GM10248 (cell line): ENCODE data around the gene ZNF438.
"Not testable (repeated sequence)": the region's sequence is repeated elsewhere in the genome, so short reads cannot be mapped to it uniquely, and the experiment has no call there.

Experiments used
- CTCF ChIA-PET: fragments of 300-600 bp; sonication (Branson Sonifier 250); formaldehyde crosslinking; extraction: SDS; loops from one replicate; lab custom pipeline; 2021; ENCODE audit warnings: antibody characterized with exemption; lab: Yijun Ruan, JAX
- POLR2A ChIA-PET: fragments of 350-650 bp; sonication (Branson Sonifier 250); formaldehyde crosslinking; extraction: SDS; loops from one replicate; lab custom pipeline; 2020; ENCODE audit warnings: antibody characterized with exemption; lab: Yijun Ruan, JAX
- DNase-seq: peaks from one replicate; pipeline ENCODE4 v3.0.0; 2012; ENCODE audit errors: extremely low spot score
- TF ChIP-seq, protein P1 (sequence below): IDR thresholded peaks from 2 replicates; pipeline ENCODE4 v1.5.1; 2012; ENCODE audit warnings: mild to moderate bottlenecking, low read depth; ENCODE audit errors: extremely low read depth, missing control alignments, control extremely low read depth

The ZNF438 gene

DNA sequence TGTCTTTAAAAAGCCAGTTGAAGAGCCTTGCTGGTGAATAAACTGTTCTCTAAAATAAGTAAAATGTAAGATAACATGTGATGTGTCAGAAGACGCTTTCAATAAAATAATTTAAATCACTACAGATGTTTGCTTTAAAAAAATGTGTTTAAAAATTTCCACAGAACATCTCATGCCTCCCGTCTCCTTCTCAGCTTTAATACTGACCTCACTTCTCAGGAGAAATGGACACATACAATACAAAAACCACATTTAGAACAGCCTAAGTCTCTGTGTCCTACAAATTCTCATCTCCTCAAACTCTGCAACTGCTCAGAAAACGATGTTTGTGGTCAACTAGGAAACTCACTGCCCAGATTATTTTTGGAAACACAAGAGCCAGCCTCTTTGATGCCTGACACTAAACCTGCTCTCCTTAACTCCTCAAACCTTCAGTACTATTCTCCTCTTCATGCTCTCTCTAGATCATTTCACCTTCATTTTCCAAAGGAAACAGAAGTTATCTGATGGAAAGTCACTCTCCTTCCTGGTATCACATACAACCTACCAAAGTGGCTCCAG, 120.3 kb downstream of the ZNF438 start:
- POLR2A ChIA-PET: no interaction called here
- TF ChIP-seq, protein P1, sequence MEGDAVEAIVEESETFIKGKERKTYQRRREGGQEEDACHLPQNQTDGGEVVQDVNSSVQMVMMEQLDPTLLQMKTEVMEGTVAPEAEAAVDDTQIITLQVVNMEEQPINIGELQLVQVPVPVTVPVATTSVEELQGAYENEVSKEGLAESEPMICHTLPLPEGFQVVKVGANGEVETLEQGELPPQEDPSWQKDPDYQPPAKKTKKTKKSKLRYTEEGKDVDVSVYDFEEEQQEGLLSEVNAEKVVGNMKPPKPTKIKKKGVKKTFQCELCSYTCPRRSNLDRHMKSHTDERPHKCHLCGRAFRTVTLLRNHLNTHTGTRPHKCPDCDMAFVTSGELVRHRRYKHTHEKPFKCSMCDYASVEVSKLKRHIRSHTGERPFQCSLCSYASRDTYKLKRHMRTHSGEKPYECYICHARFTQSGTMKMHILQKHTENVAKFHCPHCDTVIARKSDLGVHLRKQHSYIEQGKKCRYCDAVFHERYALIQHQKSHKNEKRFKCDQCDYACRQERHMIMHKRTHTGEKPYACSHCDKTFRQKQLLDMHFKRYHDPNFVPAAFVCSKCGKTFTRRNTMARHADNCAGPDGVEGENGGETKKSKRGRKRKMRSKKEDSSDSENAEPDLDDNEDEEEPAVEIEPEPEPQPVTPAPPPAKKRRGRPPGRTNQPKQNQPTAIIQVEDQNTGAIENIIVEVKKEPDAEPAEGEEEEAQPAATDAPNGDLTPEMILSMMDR: no peak
- no peak for DNase-seq
- CTCF ChIA-PET: no interaction called here

- TF ChIP-seq, protein P1: no peak
- ChIA-PET POLR2A (no interaction called here), CTCF (no interaction called here)
- no peak for DNase-seq
Observed at GRCh38 chr10:30903397-30904138, 128.1 kb downstream of the ZNF438 start.

DNA sequence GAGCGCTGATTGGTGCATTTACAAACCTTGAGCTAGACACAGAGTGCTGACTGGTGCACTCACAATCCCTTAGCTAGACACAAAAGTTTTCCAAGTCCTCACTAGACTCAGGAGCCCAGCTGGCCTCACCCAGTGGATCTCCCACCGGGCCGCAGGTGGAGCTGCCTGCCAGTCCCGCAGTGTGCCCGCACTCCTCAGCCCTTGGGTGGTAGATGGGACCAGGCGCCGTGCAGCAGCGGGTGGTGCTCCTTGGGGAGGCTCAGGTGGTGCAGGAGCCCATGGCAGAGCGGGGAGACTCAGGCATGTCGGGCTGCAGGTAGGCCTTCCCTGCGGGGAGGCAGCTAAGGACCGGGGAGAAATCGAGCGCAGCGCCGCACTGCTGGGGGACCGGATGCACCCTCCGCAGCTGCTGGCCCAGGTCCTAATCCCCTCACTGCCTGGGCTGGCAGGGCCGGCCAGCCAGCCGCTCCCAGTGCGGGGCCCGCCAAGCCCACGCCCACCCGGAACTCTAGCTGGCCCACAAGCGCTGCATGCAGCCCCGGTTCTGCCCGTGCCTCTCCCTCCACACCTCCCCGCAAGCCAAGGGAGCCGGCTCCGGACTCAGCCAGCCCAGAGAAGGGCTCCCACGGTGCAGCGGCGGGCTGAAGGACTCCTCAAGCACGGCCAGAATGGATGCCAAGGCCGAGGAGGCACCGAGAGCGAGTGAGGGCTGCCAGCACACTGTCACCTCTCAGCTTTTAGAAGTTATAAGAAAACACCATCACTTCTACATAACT, 128.9 kb downstream of the ZNF438 start:
- CTCF ChIA-PET: interaction anchor here (1.3 to 1.4 kb wide), 2 partner anchors 12 to 14 kb away, joined by 3 read pairs; no protein-coding TSS in a partner anchor
- POLR2A ChIA-PET: no interaction called here
- DNase-seq: no peak
- TF ChIP-seq, protein P1: no peak

DNA sequence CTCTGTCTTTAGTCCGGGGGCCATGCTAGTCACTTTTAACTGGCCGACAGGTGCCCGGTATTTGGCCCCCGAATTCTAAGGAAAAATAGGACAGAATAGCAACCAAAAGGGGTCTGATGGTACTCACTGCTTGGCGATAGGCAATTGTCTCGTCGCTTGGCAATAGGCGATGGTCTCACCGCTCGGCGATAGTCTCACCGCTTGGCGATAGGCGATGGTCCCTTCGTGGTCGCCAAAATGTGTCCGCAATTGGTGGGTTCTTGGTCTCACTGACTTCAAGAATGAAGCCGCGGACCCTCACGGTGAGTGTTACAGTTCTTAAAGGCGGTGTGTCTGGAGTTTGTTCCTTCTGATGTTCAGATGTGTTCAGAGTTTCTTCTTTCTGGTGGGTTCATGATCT, 130.2 kb downstream of the ZNF438 start:
- DNase-seq, POLR2A ChIA-PET: not testable (repeated sequence)
- CTCF ChIA-PET: interaction anchor here (1.3 to 1.4 kb wide), 2 partner anchors 13 kb away, joined by 3 read pairs; no protein-coding TSS in a partner anchor

- ChIA-PET CTCF (no interaction called here), POLR2A (no interaction called here)
Observed at GRCh38 chr10:30898964-30899363, 132.7 kb downstream of the ZNF438 start.

GRCh38 chr10:30897547-30897946, 134.1 kb downstream of the ZNF438 start:
- TF ChIP-seq, protein P1: no peak
- POLR2A ChIA-PET: no interaction called here
- no peak for DNase-seq
- CTCF ChIA-PET: no interaction called here

More at GRCh38 chr10:30898964-30899363, 132.7 kb downstream of the ZNF438 start:
- DNase-seq: no peak
- TF ChIP-seq, protein P1: no peak
